SHP77 treated with DMSO at 0.1 percent for 48 hours (cell line): ENCODE data around the gene NFIA.

Source experiments
- DNase-seq: peaks from one replicate; lab custom pipeline; 2025; lab: John Stamatoyannopoulos, UW

NFIA gene

DNA sequence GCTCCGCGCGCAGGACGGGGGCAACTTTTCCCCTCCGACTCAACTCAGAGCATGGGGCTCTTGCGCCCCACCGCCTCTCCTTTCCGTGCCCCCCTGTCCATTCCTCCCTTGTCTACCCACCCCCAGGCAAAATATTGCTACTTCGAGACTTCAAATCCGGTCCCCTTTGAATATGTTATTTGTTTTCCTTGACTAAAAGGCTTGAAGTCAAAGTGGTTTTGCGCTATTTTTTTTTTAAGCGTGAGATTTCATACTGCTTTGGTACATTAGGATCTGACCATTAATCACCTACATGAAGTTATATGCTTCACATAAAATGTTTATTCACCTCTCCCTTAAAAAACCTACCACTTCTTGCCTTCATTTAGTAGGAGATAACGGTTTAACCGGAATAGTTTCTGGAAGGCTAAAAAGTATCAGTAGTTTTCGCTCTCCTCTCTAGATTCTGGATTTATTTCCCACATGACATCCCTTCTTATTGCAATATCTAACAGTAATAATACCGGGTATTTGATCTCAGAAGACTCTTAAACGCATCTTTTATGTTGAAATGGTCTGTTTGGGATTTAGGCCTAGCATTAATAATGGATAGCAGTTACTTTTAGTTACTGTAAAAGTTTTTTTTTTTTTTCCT, 1.6 kb downstream of the NFIA start:
- DNase-seq = no peak

- DNase-seq = no peak
Measured at GRCh38 chr1:61084491-61085031, 2.2 kb downstream of the NFIA start.

GRCh38 chr1:61085206-61085982, 3.0 kb downstream of the NFIA start:
- peak; percentile 15 for DNase-seq

DNA sequence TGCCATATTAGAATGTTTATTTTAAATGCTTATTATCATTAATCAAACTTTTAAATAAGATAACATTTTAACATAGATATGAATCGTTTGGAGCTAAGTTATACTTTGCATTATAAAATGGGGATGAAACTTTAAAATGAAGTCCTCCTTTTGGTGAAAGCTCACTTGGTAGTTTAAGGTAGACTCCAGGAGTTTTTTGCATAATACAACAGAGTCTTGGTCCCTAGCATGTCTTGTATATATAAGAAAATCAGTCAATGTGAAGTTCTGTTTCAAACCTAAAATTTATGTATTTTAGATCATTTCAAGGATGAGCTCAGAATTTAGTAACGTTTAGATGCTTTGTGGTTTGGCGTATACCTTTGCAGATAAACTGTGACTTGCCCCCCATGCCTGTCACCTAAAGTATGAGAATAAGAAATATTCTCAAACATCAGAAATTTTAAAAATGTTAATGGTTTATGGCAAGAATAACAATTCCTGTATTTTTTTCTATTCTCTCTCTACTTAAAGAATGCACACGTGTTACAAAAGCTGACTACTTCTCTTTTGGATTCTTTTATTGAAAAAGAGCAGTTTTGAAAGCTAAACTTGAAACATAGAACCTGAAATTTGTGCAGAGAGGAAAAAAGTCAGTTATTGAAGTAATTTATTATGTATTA, 3.8 kb downstream of the NFIA start:
- no peak for DNase-seq

DNA sequence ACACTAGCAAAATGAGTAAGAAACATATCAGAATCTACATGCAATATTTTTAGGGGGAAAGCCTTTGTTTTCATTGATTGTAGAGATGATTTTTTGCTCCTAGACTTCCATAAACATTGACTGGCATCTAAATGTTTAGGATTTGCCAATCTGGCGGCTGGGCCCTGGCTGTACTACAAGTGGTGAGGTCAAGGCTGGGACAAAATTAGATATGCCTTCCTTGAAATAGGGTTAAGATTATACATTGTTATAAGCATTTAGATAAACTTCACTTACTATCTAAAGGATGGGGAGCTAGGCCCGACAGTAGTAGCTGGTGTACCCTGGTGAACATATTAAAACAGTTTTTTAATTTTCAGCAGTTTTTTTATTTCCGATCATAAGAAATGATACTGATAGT, 5.2 kb downstream of the NFIA start:
- no peak for DNase-seq

DNA sequence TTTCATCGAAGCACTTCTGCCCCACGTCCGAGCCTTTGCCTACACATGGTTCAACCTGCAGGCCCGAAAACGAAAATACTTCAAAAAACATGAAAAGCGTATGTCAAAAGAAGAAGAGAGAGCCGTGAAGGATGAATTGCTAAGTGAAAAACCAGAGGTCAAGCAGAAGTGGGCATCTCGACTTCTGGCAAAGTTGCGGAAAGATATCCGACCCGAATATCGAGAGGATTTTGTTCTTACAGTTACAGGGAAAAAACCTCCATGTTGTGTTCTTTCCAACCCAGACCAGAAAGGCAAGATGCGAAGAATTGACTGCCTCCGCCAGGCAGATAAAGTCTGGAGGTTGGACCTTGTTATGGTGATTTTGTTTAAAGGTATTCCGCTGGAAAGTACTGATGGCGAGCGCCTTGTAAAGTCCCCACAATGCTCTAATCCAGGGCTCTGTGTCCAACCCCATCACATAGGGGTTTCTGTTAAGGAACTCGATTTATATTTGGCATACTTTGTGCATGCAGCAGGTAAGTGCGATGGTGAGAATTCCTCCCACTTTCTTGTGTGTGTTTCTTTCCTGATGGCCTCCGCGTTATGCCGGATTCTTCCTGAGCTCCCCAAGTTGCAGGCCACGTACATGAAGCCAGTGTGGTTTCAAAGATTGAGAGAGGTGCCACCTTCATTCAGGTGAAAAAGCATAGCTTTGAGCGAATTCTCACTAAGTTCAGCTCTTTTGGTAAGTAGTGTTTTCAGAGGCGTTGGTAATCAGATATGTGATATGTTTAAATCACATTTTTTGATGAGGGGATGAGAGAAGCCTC, 6.0 kb downstream of the NFIA start:
- DNase-seq = no peak

- no peak for DNase-seq
Measured at GRCh38 chr1:61089338-61089737, 7.0 kb downstream of the NFIA start.

GRCh38 chr1:61089741-61090140, 7.4 kb downstream of the NFIA start:
- DNase-seq = no peak

DNA sequence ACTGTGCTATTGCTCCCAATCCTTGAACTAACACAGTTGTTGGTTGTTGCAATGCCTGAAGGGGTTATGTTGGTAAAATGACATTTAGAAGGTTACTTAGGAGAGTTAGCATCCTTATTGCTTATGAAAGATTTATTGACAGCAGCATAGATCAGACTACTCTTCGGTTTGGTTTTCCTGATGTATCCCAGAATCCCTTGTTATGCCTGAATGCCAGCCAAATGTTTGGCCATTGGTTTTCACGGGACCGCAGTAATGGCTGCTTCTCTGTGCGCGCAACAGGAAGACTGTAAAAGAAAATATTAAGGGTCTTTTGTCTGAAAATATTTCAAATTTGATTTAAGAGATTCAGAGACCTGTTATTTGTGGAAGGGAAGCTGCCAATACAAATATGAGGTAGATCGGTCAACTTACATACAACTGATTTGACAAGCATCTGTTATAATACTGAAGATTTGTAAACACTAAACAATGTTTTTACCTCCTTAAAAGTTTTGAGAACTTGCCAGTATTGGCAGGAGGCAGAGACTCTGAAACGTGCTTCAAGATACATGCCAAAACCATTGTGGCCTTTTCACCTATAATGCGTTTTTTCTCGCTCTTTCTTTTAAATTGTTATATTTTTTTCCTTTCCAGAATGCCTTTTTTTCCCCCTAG, 8.3 kb downstream of the NFIA start:
- DNase-seq = no peak

DNA sequence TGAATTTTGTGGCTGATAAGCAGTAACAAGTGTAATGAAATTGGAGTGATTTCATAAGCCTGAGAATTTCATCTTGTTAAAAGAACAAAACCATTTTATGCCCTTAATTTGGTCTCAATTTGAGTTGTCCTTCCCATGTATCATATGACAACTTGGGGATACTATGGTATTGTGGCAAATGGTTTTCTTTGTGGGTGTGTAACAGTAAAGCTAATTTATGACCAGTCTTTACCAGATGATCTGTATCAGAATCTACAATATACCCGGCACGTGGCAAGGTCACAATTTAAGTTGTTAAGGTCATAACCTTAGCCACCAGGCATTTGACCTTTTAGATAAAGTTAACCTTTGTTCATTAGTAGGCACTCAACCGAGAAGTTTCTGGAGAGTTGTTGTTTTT, 9.1 kb downstream of the NFIA start:
- no peak for DNase-seq

DNA sequence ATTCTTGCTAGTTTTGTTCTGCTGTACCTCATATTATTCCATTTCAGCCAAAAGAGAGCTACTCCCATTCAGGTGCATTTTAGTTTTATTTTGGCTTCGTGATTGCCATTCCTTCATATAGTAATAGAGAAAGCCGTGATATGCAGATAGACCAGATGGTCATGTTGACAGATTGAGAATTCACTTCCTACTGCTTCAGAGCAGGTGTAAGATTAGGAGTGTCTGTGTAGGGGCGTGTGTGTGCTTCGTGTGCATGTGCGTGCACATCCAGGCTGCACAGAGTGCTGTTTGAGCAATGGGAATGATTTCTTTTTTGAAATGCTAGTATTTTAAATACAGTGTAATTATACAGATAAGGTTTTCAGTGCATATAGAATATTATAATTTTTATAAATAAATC, 10.3 kb downstream of the NFIA start:
- peak; percentile 52 for DNase-seq

DNA sequence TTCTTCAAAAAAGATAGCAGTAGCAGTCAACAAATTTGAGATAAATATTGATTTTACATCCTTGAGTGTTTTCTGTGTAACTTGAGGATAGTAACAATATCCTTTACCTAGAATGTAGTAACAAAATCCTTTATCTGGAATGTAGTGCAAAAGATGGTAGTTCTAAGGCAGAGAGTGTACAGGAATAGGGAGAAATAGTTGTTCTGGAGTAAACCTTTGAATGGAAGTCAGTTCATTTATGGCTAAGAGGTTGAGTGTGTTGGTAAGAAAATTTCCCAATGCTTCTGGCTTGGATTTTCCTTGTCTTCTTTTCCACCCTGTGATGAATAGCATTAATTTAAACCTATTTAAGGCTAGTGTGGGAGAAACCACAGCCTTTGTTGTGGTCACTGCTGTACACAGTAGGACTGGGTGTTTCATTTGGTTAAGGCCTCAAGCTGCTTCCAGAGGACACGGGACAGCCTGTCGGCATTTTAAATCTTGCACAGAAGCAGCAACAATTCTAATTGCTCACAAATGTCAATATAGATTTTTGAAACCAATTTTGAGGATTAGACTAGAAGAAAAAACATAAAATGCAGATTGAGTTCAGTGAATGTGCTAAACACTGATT, 11.3 kb downstream of the NFIA start:
- no peak for DNase-seq

DNA sequence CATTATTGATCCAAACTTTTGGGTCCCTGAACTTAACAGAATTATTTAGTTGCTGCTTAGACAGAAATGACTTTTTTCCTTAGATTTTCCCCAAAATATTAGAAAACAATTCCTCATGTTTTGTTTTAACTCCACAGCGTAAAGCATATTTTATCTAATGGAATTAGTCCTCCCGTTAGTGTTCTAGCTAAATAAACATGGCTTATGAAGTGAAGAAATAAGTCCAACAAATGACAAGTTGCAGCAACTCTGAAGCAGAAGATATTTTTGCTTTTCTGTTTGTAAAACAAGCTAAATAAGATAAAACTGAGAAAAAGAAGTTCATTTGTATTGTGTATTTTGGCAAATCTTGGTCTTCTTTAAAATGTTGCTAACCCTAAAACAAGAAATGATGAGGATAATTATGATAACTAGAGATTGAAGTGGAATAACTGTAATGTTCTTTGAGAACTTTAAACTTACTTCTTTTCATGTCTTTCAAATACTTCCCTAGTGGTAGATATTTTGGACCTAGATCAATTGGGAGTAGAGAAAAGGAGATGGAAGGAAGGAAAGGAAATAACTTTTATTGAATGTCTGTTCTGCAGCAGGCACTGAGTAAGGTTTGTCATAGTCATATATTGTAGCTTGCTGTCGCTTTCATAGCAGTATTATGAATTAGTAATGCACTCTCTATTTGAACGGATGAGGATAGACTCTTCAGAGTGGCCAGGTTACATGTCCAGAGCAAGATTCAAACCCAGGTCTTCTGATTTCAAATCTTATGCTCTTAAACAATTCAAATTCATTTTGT, 12.5 kb downstream of the NFIA start:
- no peak for DNase-seq

DNA sequence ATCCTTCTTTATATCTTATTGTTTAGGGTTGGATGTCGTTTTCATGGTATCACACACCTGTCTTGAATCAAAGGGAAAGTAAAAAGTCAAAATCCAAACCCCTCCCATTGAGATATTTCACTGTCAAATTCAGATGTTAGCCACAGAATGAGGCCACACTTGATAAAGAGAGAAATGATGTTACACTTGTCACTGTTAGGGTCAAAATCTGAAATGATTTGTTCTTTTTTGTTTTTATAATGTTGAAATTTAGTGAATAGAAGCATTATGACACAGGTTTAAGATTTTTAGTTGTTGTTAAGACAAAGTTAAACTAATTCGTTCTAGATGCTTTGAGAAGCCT, 13.1 kb downstream of the NFIA start:
- no peak for DNase-seq

DNA sequence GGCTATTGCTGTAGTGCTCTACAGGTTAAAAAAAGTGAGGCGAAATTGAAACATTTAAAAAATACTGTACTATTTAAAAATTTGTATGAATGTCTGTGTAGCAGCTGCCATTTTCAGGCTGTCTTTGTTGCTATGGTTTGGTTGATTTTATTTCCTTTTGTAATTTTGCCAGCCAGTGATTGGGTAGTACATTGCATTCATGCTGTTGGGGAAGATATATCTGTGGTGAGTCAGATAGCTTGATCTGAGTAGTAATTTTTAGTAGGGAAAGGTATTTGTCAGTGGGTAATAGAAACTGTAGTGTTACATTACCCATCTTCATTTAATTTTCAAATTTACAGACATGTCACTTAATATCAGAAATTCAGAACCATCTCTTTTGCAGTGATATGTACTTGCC, 15.0 kb downstream of the NFIA start:
- DNase-seq = no peak

GRCh38 chr1:61097722-61098121, 15.4 kb downstream of the NFIA start:
- no peak for DNase-seq

DNA sequence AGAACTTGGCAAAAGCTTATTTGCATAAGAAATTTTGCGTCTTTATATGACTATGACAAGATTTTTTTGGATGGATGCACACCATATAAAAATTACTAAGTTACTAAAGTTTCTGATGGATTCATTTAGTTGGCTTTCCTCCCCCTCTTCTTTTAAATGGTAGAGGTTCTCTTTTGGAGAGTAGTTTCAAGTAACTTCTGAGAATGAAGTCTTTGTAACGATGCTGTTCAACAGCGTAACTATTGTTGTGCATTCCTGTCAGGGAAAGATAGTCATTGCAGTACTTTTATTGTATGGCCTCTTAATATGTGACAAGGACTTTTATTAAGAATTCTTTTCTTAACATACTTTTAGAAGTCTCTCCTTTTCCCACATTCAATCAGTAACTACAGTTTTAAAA, 16.0 kb downstream of the NFIA start:
- no peak for DNase-seq

DNA sequence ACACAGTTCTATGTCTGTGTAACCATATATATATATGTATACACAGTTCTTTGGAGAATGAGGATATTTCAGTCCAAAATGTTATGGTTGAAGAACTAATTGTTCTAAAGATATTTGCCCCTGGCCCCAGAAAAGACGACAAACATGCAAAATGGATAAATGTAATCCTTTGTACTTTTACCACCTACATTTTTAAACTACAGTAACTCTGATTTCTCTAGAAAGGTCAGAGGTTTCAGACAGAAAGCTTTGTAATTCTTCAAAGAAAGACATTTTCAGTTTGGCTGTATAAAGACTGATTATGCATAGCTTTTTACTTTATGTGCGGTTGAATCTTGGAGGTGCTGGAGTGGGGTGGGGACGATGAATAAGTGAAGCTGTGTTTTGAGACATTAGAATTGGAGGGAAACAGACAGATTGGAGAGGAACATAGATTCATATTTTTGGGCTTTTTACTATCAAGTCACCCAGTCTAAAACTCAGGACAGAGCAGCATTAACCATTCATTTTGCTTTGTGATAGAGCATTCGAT, 16.6 kb downstream of the NFIA start:
- no peak for DNase-seq

- no peak for DNase-seq
Measured at GRCh38 chr1:61100578-61100977, 18.2 kb downstream of the NFIA start.

GRCh38 chr1:61101536-61101935, 19.2 kb downstream of the NFIA start:
- no peak for DNase-seq
